Activated CD4-positive, alpha-beta T cell treated with anti-CD3 and anti-CD28 coated beads, Interleukin-2, Interleukin-6, amounts not matched to agents 100 ng/mL and 50 ng/mL, durations not matched to agents 16 hours and 8 hours (primary cell): ENCODE measurements around the gene LRRC3C.
A peak's percentile ranks its signal among the peaks of the same experiment; 100 is the strongest.
"Not testable (repeated sequence)": the region's sequence is repeated elsewhere in the genome, so short reads cannot be mapped to it uniquely, and the experiment has no call there.

Experiments
- DNase-seq: peaks from one replicate; pipeline ENCODE4 v3.0.0-alpha.2; 2020

The LRRC3C gene

DNA sequence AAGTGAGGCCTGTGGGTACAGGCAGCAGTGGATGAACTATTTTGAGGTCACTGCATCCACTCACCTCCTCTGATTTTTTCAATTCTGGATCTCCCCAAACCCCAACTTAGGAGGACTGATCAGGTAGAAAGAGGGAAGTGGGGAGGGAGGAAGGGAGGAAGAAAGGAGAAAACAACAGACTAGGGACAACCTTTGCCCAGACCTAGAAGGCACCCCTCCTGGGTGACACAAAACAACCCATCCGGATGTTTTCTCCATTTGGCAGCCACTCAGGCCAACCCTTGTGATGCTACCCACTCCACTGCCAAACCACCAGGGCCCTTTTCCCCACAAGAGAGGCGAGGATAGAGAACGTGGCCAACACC, 2.9 kb upstream of the LRRC3C start:
- DNase-seq: no peak

DNA sequence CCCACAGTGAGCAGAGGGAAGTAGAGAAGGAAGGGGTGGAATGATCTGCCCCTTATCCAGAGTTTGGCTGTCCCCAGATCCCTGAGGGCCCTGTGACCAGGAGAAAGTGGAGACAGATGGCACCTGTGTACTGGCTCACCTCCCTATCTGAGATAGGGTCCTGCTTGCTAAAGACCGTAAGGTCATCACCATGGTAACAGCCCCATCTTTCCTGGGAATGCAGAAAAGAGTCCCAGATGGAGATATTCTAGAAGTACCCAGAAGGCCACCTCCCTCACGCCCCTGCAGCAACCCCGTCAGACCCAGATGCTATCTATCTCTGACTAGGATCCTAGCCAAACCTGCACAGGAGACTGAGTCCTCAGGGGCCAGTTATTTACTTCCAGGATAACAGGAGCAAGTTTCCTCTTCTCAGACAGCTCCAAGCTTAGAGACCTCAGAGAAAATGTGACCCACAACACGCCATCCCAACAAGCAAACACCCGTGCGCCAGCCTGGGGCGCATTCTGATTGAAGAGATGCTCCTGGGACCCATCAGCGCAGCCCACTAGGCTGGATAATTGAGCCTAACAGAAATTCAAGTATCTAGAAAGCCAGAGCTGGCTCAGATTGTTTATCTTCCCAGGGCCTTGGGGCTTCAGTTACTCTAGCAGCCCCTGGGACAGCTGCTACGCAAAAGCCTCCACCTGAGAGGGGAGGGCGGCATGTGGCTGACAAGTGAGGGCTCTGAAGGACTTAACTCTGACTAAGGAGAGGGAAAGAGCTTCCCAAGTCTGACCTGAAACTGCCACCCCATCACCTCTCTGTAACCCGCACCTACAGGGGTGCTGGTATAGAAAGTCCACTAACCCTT, 2.0 kb upstream of the LRRC3C start:
- DNase-seq: no peak

DNA sequence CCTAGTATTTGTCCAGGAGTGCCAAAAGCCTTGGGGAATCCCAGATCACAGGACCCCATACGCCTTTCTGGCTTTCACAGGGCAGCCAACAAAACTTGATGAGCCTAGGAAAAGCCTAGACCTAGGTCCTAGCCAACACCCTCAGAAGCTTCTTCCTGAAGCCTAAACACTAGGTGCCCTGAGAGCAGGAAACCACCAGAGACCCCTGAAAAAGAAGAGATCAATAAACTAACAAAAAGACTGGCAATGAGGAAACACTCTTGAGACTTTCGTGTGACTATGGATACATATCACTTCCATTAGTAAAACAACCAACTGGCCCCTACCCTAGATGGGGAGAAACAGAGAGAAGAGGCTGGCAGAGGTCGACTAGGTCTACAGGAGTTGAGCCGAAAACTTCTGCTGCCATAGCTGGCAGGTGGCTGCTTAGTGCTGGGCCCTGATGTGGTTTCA, 1.4 kb upstream of the LRRC3C start:
- DNase-seq: no peak

DNA sequence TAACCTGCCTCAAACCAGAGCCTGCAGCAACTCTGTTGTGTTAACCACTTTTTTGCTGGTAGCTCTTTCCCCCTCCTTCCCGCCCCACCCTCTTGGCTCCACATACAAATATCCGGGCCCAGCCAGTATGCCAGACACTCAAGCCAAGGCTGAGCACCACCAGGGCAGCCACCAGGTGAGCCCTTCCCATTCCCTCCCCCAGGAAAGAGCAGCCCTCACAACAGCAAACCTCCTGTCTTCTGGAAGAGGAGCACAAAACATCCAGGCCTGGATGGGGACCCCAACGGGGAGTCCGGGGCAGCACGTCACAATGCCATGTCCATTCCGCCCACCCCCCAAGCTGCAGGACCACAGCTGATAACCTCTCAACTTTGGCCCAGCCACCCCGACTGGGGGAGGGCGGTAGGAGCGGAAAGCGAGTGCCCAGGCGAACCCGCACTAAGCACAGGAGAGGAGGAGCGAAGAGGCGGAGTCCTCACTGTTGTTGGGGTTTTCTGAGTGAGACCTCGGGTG, 888 bp upstream of the LRRC3C start:
- peak; percentile 78 for DNase-seq

DNA sequence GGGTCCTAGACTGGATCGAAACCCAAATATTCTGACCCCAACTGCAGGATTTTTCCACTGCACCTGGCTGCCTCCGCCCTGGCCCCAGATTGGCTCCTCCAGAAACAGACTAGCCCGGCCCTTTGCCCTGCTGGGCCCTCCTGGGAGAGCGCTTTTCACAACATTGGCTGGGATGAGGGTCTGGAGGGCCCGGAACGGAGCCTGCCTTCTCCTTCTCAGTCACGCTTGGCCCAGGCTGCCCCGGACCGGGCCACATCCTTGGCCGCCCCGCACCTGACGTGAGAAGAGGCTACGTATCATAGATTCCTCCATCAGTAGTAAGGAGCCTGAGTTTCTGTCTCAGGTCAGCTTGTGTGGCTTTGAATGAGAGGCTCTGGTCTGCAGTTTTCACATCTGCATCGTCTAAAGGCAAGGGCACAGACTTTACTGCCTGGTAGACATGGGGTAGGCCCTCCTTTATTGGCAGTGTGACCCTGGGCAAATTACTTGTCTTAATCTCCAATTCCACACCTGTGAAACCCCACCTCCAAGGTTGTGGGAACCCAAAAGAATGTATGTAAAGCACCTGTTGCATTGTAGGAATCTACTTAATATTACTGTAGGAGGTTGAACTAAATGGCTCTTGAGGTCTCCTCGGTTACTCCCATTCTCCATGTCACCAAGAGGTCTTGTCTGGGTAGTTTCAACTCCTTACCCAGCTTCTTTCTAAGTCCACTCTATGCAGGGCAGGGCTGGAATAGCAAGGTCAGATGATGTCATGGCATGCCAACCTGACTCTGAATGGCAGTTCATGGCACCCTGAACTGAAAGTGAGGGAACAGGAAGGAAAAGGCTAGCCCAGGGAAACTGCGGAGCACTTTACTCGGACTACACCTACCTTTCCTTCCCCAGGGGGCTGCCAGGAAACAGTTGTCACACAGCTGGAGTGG, 661 bp downstream of the LRRC3C start:
- DNase-seq: no peak

DNA sequence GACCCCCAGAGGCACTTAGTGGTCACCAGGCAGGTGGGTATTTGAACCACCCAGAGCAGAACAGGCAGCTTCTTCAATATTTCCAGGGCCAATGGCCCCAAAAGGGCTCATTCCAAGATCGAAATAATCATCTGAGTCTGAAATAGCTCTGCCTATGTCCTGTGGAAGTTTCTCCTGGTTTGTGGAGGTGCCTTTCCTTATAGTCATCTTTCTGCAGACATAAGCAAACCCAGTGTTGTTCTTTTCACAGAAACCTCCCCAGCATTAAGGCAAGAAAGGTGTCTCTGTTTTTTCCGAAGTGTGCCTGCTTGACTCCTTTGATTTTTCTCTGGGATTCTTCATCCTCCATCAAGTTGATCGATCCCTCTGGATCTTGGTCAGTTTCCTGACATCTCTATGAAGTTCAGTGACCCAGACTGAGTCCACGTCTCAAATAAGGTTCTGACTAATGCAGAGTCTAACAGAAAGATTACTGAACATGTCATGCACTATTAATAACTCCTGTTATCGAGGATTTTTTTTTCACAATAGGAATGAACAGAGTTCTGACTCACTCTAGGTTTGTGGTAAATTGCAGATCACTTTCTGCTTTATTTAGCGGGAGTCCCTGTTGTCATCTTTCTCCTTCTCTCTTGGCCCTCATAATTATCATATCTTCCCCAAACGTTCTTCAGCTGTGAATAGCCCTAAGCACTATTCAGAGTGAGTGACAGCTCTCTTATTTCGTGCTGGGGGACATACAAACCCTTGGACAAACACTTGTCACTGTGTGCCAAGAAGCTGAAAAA, 1.5 kb downstream of the LRRC3C start:
- no peak for DNase-seq

DNA sequence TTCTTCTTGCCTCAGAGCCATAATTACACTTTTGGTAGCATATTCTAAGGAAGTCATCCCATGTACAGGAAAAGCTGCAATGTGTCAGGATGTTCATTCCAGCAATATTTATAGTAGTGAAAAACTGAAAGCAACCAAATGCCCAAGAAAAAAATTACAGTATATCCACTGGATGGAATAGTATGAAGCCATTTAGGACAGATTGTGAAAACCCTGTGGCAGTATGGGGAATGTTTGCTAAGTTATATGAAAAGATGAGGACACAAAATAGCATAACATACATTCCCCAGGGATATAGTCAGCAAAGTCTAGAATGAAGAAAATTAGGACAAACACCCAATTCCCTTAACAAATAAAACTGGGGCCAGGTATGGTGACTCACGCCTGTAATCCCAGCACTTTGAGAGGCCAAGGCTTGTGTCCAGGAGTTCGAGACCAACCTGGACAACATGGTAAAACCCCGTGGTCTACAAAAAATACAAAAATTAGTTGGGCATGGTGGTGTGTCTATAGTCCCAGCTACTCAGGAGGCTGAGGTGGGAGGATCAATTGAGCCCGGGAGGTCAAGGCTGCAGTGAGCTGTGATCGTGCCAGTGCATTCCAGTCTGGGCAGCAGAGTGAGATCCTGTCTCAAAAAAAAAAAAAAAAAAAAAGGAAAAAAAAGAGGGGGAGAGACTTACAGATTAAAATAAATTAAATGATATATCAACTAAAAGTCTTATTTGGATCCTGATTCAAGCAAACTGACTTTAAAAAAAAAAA, 2.3 kb downstream of the LRRC3C start:
- DNase-seq: no peak

DNA sequence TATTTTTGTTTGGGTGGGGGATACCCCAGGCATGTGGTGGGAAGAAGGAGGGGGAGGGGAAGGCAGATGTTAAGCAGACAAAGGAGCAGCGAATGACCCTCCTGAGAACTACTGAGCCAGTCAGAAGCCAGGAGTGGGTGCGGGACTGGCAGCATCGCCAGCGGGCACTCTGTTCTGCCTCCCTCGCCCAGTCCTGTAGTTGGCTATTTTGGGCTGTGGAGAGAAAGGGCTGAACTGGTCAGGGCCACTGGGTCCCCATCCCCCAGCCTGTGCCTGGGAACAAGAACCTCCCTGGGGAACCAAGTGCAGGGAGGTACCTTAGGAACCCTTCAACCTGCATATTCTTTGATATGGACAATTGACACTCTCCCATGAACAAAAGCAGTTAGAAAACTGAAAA, 6.4 kb downstream of the LRRC3C start:
- no peak for DNase-seq

DNA sequence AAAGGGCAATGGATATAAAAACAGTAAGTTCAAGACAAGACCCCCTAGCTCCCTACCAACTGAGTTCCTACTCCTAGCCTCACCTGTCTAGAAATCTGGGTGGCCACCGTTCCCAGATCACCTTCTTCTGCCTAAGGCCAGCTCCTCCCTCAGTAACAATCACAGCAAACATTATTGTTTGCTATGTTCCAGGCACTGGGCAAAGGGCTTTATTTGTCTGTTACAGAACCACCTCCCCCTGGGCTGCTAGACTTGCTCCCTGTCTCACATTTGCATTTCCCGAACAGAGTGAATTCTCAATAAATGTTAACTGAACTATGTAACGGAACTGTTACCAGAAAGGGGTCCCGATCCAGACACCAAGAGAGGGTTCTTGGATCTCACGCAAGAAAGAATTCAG, 6.8 kb downstream of the LRRC3C start:
- no peak for DNase-seq

DNA sequence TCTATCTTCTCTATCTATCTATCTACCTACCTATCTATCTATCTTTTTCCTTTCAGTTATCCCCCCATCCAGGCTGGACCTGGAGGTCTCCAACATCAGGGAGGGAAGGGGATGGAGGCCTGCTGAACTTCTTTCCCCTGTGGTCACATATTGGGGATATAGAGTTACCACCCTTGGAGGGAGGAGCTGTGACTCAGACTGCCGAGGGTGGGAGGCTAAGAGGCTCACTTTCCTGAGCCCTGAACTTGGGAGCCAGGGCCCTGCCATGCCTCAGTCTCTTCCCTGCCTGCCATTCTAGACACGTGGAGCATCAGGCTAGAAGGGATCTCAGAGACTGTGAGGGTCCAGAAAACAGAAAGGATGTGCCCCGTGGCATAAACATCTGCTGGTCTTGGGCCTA, 8.4 kb downstream of the LRRC3C start:
- no peak for DNase-seq

DNA sequence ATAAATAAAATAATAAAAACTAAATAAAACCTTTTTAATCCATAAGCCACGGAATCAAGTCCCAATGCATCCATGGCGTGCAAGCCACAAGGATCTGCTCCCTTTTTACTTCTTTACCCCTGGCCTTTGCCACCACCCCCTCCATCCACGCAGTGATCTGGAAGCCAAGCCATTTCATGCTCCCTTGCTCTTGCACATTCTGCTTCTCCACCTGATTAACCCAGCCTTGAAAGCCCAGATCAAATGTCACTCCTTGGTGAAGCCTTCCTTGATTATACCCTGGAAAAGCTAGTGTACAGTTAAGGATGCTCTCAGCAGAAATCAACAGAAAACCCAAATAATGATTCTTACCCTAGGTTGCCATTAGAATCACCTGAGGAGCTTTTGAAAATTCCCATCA, 9.9 kb downstream of the LRRC3C start:
- DNase-seq: no peak

DNA sequence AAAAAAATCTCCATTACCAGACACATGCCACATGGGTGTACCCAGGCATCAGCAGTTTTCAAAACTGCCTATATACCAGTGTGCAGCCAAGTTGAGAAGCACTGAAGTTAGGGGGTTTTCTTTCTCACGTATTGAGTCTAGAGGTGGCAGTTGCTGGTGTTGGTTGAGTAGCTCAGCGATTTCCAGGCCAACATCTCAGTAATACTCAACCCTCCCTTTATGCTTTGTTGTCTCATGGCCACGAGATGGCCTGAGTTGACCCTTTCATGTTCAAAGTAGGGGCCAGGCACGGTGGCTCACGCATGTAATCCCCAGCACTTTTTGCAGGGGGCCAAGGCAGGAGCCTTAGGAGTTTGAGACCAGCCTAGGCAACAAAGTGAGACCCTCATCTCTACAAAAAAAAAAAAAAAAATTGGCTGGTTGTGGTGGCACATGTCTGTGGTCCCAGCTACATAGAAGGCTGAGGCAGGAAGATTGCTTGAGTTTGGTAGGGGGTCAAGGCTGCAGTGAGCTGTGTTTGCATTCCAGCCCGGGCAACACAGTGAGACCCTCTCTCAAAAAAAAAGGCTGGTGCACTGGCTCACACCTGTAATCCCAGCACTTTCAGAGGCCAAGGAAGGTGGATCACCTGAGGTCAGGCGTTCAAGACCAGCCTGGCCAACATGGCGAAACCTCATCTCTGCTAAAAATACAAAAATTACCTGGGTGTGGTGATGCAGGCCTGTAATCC, 10.8 kb downstream of the LRRC3C start:
- no peak for DNase-seq

DNA sequence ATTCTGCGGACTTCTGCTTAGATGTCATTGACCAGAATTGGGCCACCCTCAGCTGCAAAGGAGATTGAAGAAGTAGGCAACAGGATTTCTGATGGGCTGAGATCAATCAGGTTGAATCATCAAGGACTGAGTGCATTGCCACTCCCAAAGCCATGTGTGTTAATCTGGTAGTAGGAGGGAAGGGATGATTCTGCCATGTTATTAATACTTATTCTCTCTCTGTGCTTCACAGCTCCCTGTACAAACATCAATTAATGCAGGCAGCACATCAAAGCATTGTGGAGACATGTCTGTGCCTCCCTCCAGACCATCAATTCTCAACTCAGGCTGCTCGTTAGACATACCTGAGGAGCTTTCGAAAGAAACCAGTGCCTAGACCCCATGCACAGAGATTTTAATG, 11.6 kb downstream of the LRRC3C start:
- DNase-seq: no peak

DNA sequence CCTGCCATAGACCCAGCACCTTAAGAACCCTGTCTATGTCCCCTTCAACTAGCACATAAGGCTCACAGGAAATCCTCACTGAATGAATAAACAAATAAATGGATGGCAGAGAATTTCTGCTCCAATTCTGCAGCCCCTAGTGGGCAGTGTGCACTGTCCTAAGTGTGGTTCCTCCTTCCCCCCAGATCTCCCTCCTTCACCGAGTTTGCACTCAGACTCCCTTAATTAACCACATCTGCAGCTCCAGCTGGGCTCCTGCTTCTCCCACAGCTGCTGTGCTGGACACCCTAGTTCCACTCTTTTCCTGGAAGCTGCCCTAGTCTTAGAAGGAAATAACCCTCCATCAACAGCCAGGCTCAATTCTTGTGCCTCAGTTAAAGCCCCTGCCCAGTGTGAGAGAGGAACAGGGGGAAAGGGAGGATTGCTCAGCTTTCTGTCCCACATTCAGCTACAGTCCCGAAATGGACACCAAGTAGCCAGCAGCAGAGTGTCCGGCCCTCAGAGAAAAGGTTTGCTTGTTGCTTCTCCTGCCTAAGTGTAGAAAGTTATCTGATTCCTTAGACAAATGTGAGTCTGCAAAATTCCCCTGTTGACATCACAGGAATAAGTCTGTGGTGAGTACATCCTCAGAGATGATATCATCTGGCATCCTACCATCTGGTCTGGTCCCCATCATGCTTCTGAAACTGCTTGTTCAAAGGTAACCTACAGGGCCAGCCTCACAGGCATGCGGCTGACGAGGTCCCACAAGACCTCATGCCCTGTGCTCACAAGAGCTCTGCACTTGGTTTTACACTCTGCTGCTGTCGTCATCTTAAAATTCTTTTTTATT, 12.3 kb downstream of the LRRC3C start:
- peak; percentile 77 for DNase-seq

DNA sequence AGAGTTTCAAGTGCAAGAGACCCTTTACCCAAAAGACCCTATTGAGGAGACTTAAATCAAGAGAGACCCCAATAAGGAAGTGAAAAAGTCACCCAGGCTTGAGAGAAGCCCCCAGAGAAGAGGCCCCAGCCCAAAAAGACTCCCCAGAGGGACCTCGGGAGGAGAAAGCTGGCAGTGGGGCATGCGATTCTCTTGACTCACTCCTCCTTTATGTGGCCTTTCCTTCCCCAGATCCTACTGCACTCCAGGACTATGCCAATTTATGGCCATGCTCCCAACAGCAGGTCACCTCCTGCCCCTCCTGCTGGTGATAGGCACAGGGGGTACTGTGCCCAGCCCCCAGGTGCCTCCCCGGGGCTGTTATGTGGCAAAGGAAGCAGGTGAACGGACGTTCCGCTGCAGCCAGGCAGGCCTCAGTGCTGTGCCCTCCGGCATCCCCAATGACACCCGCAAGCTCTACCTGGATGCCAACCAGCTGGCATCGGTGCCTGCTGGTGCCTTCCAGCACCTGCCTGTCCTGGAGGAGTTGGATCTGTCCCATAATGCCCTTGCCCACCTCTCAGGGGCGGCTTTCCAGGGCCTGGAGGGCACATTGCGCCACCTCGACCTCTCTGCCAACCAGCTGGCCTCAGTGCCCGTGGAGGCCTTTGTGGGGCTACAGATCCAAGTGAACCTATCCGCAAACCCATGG, 16.3 kb downstream of the LRRC3C start:
- no peak for DNase-seq

DNA sequence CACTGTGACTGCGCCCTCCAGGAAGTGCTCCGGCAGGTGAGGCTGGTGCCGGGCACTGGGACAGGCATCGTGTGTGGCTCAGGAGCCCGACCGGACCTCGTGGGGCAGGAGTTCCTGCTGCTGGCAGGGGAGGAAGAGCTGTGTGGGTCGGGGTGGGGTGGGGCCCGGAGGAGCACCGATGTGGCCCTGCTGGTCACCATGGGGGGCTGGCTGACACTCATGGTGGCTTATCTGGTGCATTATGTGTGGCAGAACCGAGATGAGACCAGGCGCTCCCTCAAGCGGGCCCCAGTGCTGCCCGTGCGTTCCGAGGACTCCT, 16.8 kb downstream of the LRRC3C start:
- no peak for DNase-seq

DNA sequence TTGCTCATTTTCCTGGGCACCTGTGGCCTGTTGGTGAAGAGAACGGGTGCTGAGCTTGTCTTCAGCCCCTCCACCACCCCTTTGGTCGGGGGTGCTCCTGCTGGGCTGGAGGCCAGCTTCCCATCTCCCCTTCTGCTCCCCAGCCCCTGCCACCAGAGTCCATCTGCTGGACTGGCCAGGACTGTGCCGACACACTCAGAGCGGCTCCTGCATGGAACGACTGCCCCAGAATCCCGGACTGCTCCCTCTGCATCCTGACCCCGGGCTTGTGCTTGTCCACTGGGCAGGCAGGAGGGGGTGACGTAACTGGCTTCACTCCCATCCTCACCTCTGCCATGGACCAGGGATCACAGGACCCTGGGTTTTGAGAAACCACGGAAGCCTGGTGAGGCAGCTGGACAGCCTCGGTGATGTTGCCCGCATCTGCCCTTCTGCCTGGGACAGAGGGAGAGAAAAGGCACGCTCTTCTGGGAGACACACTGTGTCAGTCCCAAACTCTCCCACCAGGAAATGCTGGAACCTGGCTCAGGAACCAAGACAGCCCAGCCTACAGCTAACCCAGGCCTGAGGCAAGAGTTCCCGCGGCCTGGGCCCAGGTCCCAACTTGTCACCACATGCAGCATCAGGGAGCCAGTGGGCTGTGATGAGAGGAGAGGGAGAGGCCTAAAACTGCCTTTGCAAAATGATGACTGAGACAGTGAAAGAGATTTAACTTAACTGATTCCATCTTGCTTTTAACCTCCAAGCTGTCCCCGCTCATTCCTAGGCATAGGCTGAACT, 19.2 kb downstream of the LRRC3C start:
- no peak for DNase-seq

DNA sequence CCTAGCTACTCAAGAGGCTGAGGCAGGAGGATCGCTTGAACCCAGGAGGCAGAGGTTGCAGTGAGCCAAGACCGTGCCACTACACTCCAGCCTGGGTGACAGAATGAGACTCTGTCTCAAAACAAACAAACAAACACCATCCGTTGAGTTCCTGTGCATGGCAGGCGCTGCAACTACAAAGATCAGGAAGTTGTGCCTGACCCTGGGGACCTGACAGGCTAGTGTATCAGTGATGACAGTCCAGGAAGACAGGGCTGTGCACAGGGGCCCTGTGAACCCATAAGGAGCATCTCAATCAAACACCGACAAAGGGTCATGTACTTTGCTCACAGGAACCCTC, 20.9 kb downstream of the LRRC3C start:
- DNase-seq: not testable (repeated sequence)

DNA sequence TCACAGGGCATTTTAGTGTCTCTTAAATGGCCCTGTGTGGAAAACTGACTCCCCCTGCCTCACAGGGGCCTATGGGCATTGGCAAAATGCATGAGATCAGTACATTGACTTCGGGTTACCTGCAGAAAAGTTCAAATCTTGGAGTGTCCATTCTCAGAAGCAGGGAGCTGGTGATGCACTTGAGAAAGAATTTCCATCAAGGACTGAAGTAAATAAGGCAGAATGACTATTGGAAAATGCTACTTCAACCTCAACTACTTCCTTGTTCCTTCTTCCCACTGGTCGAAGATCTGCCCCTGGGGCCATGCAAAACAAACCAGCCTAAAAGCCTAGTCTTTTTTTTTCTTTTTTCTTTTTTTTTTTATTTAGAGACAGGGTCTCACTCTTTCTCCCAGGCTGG, 21.5 kb downstream of the LRRC3C start:
- no peak for DNase-seq
